SK-MEL-5 (cell line): ENCODE data around the gene SYVN1. TPM values are rescaled to one million over a fixed set of nuclear protein-coding genes. Genes with fewer than 3 reads are reported as not detected.
"Not testable (repeated sequence)": the region's sequence is repeated elsewhere in the genome, so short reads cannot be mapped to it uniquely, and the experiment has no call there.

Experiments used
- DNase-seq: peaks from one replicate; pipeline ENCODE4 v3.0.0-alpha.2; 2016; ENCODE audit warnings: low read depth, low spot score
- in situ Hi-C: cut with HindIII; loops from 2 replicates; pipeline ENCODE4 v1.10.0; 2016; ENCODE audit warnings: low sequenced_read_pairs, high pct_unique_total_duplicates, low pct_unique_long_range_greater_than_20kb
- polyA plus RNA-seq, 2 experiments: library from polyadenylated mRNA; depleted of rRNA; stranded (reverse); fragments of >200 nt; gene quantifications; 2 replicates each; pipeline ENCODE4 v1.2.3, GENCODE V29; 2015
- total RNA-seq: library from RNA; depleted of rRNA; stranded (reverse); fragments of >200 nt; shearing (Covaris generic); gene quantifications from 2 replicates; pipeline ENCODE4 v1.2.3, GENCODE V29; 2014; rRNA removed

SYVN1 gene
- 8.9 and 12.2 TPM in 2 replicates for total RNA-seq
- 44.8 and 45.4 TPM in 2 replicates for polyA plus RNA-seq (2015; cell fraction: cytosol; rRNA removed)
- polyA plus RNA-seq (2015; cell fraction: nucleus; rRNA removed): 39.8 and 63.7 TPM in 2 replicates

- in situ Hi-C loops: no loop called here
- DNase-seq: peak; percentile 81
Observed at GRCh38 chr11:65134240-65134951, at the start of gene SYVN1. Gene SYVN1, minus strand, starts transcription at chr11:65134519. Its CDS starts 918 bp downstream, at chr11:65133601.

GRCh38 chr11:65183201-65183891, 49.0 kb upstream of the SYVN1 start:
- DNase-seq: no peak
- in situ Hi-C loops: no loop called here

GRCh38 chr11:65182258-65183170, 48.2 kb upstream of the SYVN1 start:
- in situ Hi-C loops: no loop called here
- peak; percentile 13 for DNase-seq

GRCh38 chr11:65181569-65182257, 47.4 kb upstream of the SYVN1 start, which contains the start of gene CAPN1:
Gene CAPN1, plus strand, starts transcription at chr11:65181928. Its CDS starts 774 bp downstream, at chr11:65182702.
- peak; percentile 59 for DNase-seq
- in situ Hi-C loops: no loop called here

GRCh38 chr11:65180877-65181568, 46.7 kb upstream of the SYVN1 start:
- in situ Hi-C loops: no loop called here
- DNase-seq: peak; percentile 37

- in situ Hi-C loops, DNase-seq: not testable (repeated sequence)
Observed at GRCh38 chr11:65174571-65175010, 40.3 kb upstream of the SYVN1 start.

- no peak for DNase-seq
- in situ Hi-C loops: no loop called here
Observed at GRCh38 chr11:65172600-65172999, 38.3 kb upstream of the SYVN1 start.

GRCh38 chr11:65170058-65170534, 35.8 kb upstream of the SYVN1 start, which contains the start of gene SPDYC:
Gene SPDYC, plus strand, starts transcription at chr11:65170233. Its CDS starts 1,125 bp downstream, at chr11:65171358.
- in situ Hi-C loops: no loop called here
- no peak for DNase-seq

- no peak for DNase-seq
- in situ Hi-C loops: no loop called here
Observed at GRCh38 chr11:65169164-65169641, 34.9 kb upstream of the SYVN1 start.

GRCh38 chr11:65167656-65168055, 33.3 kb upstream of the SYVN1 start:
- in situ Hi-C loops: no loop called here
- DNase-seq: no peak

- in situ Hi-C loops: no loop called here
- no peak for DNase-seq
Observed at GRCh38 chr11:65166893-65167292, 32.6 kb upstream of the SYVN1 start.

GRCh38 chr11:65165410-65166317, 31.3 kb upstream of the SYVN1 start:
- in situ Hi-C loops: no loop called here
- no peak for DNase-seq

- in situ Hi-C loops: no loop called here
- no peak for DNase-seq
Observed at GRCh38 chr11:65163684-65164083, 29.4 kb upstream of the SYVN1 start.

GRCh38 chr11:65160643-65161042, 26.3 kb upstream of the SYVN1 start:
- DNase-seq: no peak
- in situ Hi-C loops: no loop called here

GRCh38 chr11:65159012-65159411, 24.7 kb upstream of the SYVN1 start:
- DNase-seq: no peak
- in situ Hi-C loops: no loop called here
